DMS114 treated with DMSO at 0.1 percent for 48 hours (cell line): ENCODE measurements around the gene THSD4.

Source experiments
- DNase-seq: peaks from one replicate; lab custom pipeline; 2025; ENCODE audit not compliant: unreplicated experiment; lab: John Stamatoyannopoulos, UW

THSD4 gene

DNA sequence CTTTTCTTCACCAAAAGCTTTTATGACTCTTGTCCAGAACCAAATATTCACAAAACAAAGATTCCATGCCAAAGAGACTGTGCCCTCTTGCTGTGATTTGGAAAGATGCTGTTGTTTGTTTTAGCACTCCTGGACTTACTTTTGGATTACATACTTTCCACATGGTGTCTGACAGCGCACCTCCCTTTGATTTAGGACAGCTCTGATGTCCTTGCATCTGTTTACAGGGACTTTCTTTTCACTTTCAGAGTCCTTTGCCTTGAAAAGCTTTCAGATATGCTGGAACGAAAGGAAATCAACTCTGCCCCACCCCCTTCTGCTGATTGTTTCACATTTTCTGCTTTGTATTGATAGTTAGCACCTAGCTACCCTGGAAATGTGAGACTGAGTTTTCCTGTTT, 562.1 kb downstream of the THSD4 start:
- no peak for DNase-seq

DNA sequence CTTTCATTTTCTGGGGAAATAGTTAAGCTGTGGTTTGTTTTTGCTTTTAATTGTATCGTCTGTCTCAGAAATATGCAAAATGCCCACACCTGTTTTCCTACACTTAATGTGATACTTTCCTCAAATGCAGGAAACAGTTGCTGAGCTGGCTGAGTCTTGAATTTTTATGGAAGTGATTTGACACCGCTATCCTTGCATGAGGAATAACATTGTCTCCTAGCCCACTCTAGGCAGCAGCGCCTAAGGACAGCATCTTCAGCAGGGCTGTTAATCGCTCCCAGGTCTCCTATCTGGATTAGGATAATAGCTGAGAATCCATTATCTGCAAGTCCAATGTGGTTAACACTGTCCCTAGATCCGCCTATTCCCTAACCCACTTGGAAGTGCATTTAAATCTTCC, 562.5 kb downstream of the THSD4 start:
- DNase-seq = no peak

DNA sequence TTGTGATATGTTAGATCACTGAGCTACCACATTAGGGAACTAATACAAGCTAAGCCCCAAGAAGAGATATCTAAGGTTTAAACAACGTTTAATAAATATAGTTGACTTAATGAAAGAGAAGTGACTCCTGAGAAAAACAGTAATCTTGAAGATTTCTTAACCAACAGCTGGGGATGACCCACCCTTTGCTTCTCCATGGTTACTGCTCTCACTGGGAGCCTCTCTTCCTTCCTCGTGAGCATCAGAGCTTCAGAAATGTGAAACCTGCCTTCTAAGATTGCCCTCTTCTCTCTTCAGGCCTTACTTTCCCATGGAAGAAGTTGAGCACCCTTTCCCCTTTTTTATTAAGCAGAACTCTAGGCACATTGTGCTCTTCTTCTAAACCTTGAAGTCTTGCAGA, 562.9 kb downstream of the THSD4 start:
- no peak for DNase-seq

DNA sequence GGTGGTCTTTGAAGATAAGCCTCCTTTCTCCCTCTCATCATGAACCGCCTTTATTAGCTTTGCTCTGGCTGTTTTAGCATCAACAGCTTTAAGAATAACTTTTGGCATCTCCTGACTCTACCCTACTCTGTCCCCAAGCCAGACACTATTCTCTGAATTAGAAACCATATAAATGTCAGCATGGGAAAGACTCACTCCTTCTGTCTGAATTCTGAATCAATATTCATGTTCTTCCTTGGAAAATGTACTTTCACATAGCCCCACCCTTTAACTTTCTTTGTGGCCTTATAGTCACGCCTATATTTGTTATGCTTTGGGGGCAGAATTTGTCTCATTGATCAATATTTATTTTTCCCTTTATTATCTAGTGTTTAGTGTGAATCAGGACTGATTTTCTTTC, 563.3 kb downstream of the THSD4 start:
- DNase-seq = no peak

DNA sequence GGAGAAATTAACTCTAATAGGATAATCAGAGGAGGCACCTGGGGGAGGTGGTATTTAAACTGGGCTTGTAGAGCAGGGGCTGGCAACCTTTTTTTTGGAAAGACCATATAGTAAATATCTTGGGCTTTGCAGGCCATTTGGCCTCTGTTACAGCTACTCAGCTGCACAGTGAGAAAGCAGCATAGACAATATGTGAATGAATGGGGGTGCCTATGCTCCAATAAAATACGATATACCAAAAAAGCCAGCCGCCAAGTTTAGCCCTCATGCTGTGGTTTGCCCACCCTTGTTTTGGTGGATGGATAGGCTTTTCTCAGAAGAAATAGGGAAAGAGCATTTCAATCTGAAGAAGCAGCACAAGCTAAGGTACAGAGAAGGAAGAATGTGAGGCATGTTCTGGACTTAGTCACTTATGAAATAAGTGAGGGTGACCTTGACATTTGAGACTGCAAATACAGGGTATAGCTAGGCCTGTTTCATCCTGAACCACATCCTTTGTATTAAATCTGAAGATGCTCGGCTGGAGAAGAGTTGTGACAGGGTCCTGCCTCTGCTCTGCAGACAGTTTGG, 564.0 kb downstream of the THSD4 start:
- no peak for DNase-seq

DNA sequence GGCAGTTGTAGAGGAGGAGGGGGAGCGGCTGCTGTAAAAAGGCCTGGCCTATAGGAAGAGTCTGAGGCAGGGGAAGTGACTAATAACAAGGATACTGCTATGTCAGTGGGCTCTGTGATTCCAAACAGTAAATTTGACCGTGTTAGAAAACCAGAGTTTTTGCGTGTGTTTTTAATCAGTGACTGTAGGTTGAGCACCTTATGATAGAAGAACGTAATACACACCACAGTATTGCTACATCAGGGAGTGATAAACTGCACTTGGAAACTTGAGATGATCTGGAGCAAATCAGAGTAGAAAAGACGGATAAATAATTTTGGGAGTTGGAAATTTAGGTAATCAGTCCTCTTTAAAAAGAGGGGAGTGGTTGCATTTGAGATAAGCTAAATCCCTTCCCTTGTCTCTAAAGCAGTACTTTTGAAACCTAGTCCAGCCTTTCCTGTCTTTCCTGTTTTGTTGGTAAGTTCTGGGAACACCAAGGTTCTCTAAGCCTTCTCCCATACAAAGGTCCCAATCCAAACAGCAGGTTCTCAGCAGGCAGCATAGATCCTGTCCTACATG, 564.6 kb downstream of the THSD4 start:
- no peak for DNase-seq

DNA sequence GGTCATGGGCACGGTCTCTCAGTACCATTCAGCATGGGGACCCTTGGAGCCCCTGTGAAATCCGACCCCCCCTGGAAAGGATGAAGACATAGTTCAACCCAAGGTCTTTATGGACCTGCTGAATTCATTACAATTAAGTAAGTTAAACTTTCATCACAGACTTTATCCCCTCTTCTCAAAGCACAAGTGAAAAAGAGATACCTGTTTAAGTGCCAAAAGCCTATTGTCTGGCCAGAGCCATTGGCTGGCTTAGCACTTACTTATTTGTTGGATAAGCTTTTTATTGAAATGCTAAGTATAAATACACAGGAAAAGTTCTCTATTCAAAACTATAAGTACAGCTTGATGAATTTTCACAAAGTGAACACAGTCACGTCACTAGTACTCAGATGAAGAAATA, 566.7 kb downstream of the THSD4 start:
- no peak for DNase-seq

DNA sequence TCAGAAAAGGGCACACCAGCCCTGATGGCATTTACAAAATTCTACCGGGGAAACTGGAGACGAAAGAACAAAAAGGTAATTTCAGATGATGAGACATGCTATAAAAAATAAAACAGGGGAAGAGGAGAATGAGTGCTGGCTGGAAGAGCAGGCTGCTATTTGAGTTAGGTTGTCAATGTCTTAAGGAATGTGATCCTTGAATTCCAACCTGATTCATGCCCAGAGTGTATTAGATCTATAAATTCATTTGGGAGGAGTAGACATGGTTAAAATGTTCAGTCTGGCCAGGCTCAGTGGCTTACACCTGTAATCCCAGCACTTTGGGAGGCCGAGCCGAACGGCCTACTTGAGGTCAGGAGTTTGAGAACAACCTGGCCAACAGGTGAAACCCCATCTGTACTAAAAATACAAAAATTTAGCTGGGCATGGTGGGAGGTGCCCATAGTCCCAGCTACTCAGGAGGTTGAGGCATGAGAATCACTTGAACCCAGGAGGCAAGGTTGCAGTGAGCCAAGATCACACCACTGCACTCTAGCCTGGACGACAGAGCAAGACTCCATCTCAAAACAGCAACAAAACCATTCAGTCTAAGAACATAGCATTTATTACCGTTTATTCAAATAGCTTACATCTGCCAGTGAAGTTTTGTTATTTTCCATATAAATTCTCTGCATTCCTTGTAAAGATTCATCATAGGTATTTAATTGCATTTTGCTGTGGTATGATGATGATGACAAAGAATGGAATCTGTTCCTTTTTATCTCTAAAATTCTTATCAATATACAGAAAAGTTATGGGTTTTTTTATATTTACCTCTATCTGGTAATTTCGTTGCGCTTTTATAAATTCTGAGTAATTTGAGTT, 568.4 kb downstream of the THSD4 start:
- no peak for DNase-seq

DNA sequence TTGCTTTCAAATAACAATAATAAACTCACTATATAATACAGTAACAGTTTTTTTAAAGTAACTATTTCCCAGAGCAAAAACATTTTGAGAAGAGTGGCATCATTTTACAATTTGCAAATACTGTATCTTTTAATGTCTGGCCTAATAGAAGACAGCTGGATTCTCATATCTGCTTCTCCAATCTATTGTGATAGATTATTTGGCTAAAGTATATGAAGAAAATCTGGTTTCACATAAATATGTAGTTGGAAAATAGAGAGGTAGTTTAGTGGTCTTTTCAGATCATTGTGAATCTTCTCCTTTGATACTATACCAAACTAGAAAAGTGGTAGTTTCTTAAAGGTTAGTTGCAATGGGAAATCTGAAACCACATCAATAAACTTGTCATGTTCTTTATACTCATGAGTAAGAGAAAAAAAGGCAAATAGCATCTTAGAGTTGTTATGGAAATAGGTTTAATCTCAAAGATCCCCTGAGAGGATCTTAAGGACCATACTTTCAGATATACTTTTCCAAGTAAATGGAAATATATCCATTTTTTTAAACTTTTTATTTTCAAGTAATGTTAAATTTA, 570.2 kb downstream of the THSD4 start:
- no peak for DNase-seq

DNA sequence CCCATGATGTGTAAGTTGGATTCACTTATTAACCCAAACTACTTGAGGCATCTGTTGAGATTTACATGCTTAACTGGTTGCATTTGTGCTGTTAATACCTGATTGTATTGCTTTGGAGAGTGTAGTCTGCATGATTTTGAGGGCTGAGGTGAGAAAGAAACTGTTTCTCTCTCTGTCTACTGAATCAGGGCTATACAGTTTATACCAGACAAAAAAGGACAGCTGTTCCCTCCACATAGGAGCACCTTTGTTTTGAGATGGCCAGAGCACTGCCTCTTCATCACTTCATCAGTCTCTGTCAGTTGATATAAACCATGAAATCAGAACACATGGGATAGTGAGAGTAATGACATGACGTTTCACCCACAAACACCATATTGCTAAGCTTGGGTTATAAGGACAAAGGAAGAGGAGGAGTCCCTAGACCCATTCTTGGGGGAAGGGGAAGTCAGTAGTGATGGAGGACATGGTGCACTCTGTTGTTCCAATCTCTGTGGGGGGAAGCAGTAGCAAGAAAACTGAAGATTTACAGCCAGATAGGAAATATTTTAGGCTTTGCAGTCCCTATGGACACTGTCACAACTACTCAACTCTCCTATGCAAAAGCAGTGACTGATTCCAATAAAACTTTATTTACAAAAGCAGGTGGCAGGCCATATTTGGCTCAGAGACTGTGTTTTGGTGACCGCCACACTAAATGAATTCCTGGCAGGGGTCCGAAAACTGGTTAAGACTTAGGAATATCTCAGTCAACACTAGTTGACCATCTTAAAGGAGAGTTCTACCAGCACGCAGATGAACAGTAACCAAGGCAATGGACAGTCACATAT, 571.2 kb downstream of the THSD4 start:
- no peak for DNase-seq

DNA sequence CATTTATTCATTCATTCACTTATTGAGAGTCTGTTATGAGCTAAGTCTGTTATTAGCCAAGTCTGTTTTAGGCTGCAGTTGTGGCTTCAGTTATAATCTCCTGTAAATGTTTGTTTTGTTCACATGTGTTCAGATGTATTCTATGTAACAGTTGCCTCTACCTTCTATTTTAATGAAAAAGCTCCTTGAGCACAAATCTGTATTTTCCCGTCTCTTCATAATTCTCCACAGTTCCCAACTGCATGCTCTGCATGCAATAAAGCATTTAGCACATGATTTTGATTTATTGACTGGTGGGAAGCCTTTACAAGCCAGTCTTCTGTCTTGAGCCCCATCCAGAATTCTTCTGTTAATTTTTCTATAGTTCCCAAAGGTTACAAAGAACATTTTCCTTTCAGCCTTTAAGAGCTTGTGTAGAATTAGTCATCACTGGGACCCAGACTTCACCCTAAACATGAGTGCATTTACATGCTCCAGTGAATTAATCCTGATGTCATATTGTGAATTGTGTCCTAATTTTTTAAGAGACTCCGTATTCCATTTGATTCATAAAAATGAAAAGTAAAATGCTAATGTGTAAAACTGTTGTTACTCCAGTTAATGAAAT, 572.7 kb downstream of the THSD4 start:
- no peak for DNase-seq

DNA sequence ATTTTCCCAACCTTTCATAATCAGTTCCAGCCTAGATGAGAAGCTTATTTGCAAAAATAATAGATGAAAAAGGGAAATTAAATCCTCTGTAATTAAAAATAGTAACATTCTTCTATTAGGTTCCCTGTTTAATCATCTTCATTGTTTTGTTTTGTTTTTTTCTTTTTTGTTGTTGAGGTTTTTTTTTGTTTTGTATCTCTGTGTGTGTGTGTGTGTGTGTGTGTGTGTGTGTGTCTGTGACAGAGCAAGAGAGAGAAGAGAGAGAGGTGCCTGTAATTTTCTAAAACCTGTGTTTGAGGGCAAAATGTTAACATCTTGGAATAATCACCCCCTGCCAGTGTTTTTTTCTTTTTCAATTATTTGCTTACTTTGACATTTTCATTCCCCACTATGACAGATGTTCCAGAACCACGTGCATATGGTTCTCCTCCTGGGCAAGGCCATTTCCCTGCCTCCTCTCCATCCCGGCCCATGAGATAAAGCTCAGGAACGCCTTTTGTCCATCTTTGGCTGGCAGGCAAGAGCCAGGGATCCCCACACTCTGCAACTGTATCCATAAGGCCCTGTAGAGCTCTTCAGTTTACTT, 573.3 kb downstream of the THSD4 start:
- no peak for DNase-seq

DNA sequence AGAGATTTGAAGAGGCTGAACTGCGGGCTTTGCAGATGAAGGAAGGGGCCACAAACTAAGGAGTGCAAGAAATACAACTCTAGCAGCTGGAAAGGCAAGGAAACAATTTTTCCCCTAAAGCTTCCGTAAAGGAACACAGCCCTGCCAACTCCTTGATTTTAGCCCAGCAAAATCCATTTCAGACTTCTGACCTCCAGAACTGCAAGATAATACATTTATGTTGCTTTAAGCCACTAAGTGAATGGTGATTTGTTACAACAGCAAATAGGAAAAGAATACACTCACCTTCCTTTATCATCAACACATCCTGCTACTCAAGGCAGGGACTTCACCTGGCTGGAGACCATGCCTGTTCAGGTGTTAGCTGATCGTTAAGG, 575.8 kb downstream of the THSD4 start:
- DNase-seq = no peak

DNA sequence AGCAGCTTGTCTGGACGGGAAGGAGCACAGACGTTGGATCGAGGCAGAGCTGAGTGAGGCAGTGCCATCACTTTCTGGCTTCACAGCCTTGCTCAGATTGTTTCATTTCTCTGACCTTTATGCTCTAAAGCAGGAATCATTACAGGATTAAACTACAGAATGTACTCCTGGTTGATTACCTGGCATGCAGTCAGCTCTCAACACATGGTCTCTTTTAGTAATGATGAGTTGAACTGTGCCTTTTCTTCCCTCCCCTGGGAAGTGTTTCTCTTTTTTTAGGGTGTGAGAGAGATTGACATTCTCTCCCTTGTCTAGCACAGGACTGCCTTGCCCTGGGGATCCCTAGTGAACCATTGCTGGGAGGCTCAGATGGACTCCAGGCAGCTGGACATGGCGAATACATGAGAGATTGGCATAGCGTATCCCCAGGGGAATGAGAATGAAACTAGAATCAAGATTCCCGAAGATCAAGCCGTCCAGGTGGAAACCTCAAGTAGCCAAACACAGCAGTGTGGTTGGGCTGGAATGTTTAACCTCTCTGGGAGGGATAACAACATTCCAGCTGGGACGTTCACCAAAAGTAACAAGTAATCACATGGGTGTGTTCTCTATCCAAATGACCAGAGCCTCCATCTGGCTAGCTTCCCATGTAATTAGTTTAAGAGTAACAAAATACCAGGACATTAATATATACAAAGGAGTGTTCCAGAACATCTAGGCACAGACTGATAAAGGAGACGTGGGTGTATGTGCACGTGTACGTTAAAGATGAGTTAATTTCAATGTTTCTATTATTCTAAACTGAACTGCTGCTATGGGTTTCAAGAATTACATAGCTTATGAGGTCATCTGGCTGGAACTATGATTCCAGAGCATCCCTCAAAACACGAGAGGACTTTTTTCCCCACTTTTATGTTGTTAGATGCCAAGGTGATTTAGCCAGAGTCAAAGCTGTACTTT, 576.5 kb downstream of the THSD4 start:
- DNase-seq = no peak

DNA sequence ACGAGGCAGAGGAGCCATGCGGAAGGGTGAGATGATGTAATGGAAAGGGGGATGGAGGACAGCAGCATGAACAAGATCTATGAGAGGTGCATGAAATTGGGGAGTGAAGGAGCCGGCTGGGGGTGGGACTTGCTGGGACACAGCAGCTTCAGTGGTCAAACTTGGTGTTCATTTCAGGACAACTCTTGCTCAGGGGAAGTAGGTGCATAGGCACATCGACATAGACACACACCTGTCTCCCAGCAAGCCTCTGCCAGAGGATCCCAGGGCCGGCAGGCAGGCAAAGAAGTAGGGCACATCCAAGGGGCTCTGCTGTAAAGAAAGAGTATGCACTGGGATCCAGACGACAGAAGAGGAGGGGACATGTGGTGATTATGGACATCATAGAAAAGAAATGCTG, 582.0 kb downstream of the THSD4 start:
- no peak for DNase-seq

DNA sequence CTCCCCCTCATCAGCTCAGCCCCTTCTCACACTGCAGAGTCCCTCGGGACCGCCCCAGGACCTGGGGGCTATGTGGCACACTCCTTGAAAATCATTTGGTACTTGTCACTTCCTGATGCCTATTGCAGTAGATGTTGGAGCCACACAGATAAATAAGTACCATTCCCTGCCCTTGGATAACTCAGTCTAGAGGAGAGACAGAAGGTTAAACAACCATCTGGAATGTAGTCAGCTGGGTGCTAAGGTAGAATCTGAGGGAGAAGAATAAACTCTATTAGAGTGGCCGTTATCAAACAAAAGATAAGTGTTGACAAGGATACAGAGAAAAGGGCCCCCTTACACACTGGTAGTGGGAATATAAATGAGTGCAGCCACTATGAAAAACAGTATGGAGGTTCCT, 582.8 kb downstream of the THSD4 start:
- no peak for DNase-seq

DNA sequence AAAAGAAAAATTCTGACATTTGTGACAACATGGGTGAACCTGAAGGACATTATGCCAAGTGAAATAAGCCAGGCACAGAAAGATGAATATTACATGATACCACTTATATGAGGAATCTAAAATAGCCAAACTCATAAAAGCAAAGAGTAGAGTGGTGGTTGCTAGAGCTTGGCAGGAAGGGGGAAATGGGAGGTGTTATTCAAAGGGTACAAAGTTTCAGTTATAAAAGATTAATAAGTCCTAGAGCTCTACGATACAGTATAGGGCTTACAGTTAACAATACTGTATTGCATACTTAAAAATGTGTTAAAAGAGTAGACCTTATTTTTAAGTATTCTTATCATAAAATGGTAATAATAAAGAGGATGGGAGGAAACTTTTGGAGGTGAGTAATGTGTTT, 583.5 kb downstream of the THSD4 start:
- no peak for DNase-seq

DNA sequence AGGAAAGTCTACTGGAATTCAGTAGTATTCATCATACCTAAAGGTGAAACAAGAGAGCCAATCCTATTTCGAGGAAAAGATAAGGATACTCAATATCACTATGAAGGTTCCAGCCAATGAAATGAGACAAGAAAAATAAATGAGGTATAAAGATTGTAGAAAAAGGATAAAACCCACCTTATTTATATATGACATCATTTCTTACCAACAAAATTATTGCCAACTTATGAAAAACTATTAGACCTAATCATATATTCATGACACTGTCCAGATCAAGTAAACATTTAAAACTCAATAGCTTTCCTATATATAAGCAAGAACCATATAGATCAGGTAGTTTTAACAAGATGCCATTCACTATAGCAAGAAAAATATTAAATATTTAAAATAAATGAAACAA, 584.7 kb downstream of the THSD4 start:
- DNase-seq = no peak

DNA sequence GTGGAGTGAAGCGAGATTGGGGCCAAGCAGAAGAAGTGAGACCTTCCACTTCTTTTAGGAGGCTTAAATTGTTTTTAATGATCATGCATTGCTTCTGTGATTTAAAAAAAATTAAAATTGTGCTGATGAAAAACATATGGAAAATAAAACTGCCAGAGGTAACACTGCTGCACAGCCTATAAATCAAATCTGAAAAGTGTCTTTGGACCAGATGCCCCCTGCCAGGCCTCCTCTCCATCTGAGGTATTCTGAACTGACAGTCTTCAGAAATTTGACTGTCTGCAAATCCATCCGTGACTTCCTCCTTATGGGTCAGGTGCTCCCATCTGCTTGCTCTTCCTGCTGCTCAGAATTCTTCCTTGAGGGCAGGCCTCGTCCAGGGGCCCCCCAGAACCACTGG, 586.5 kb downstream of the THSD4 start:
- DNase-seq = no peak
